ENCODE measurements around the gene ATG5.
A peak's percentile ranks its signal among the peaks of the same experiment; 100 is the strongest.

The ATG5 gene

GRCh38 chr6:106227612-106228507 is 97.7 kb downstream of the ATG5 start:
- TF ChIP-seq CTCF (IDR thresholded peaks at IDR 0.05; ENCODE audit: insufficient read depth, low read length, missing control alignments): no peak
- ChIA-PET POLR2A (no interaction called here), CTCF (interaction anchor here (0.7 to 5.3 kb wide), 4 partner anchors 69 to 796 kb away, joined by 3 to 46 read pairs (median 4); no protein-coding TSS in a partner anchor)
- H3K4me3 ChIP-seq (ENCODE audit: low read depth, low read length): no peak overlapping the region
- DNase-seq (ENCODE audit: low read depth, low spot score): no peak

- no peak for TF ChIP-seq CTCF (IDR thresholded peaks at IDR 0.05; ENCODE audit: insufficient read depth, low read length, missing control alignments)
- ChIA-PET CTCF (interaction anchor here (3.8 to 5.9 kb wide), 3 partner anchors 74 to 795 kb away, joined by 21 to 111 read pairs (median 46); no protein-coding TSS in a partner anchor), POLR2A (no interaction called here)
- H3K4me3 ChIP-seq (ENCODE audit: low read depth, low read length): no peak overlapping the region
- DNase-seq (ENCODE audit: low read depth, low spot score): no peak
Observed at GRCh38 chr6:106226676-106227075, 98.9 kb downstream of the ATG5 start.

- no peak for DNase-seq (ENCODE audit: low read depth, low spot score)
- no peak overlapping the region for H3K4me3 ChIP-seq (ENCODE audit: low read depth, low read length)
- CTCF ChIA-PET: interaction anchor here (1.4 to 5.9 kb wide), 7 partner anchors 13 to 794 kb away, joined by 3 to 111 read pairs (median 56); partner anchors contain the start of gene PRDM1
- TF ChIP-seq CTCF (IDR thresholded peaks at IDR 0.05; ENCODE audit: insufficient read depth, low read length, missing control alignments): no peak
- POLR2A ChIA-PET: interaction anchor here (0.7 kb wide), 1 partner anchor 10 kb away, joined by 3 read pairs; no protein-coding TSS in a partner anchor
Observed at GRCh38 chr6:106225581-106225980, 100.0 kb downstream of the ATG5 start.

- DNase-seq (ENCODE audit: low read depth, low spot score): peak; percentile 37
- peak; percentile 47 for TF ChIP-seq CTCF (IDR thresholded peaks at IDR 0.05; ENCODE audit: insufficient read depth, low read length, missing control alignments)
- POLR2A ChIA-PET: interaction anchor here (0.7 kb wide), 1 partner anchor 576 kb away, joined by 3 read pairs; no protein-coding TSS in a partner anchor
- no peak overlapping the region for H3K4me3 ChIP-seq (ENCODE audit: low read depth, low read length)
- CTCF ChIA-PET: interaction anchor here (0.6 to 5.9 kb wide), 68 partner anchors 9 to 821 kb away, joined by 3 to 111 read pairs (median 4); partner anchors contain the start of genes PRDM1 and PREP
Observed at GRCh38 chr6:106223300-106223930, 102.1 kb downstream of the ATG5 start.

GRCh38 chr6:106220485-106220884 is 105.1 kb downstream of the ATG5 start:
- no peak for DNase-seq (ENCODE audit: low read depth, low spot score)
- no peak overlapping the region for H3K4me3 ChIP-seq (ENCODE audit: low read depth, low read length)
- ChIA-PET POLR2A (no interaction called here), CTCF (interaction anchor here (1.0 to 5.9 kb wide), 4 partner anchors 8 to 135 kb away, joined by 3 to 111 read pairs (median 57); partner anchors contain the start of gene PRDM1)
- TF ChIP-seq CTCF (IDR thresholded peaks at IDR 0.05; ENCODE audit: insufficient read depth, low read length, missing control alignments): no peak

Measured in AG04449 (cell line).